AG04450 (cell line): ENCODE results near the gene FERMT3. TPM values are rescaled to one million over a fixed set of nuclear protein-coding genes. Genes with fewer than 3 reads are reported as not detected.

ENCODE experiments used
- CTCF ChIA-PET: fragments of 300-600, 350-600 bp; formaldehyde crosslinking; extraction: SDS; loops from one replicate; lab custom pipeline; 2022; ENCODE audit warnings: antibody characterized with exemption, inconsistent platforms; lab: Charles Lee
- POLR2A ChIA-PET: fragments of 350-600 bp; formaldehyde crosslinking; extraction: SDS; loops from one replicate; lab custom pipeline; 2021; ENCODE audit warnings: antibody characterized with exemption, inconsistent platforms; lab: Yijun Ruan, JAX
- DNase-seq: peaks from one replicate; pipeline ENCODE4 v3.0.0-alpha.2; 2011; ENCODE audit warnings: low read depth, low spot score
- H3K27ac ChIP-seq: one replicate; pipeline ENCODE4 v1.5.1; 2012; ENCODE audit warnings: low read depth, low read length, control low read depth
- H3K27me3 ChIP-seq: one replicate; pipeline ENCODE4 v1.6.0; 2012; ENCODE audit warnings: low read length; ENCODE audit not compliant: control insufficient read depth, insufficient read depth
- H3K4me3 ChIP-seq: 2 replicates; pipeline ENCODE4 v1.5.1; 2011; ENCODE audit warnings: mild to moderate bottlenecking, low read depth, low read length, control low read depth
- H3K9me3 ChIP-seq: 2 replicates; pipeline ENCODE4 v1.5.1; 2012; ENCODE audit warnings: low read length; ENCODE audit not compliant: control insufficient read depth, insufficient read depth
- polyA plus RNA-seq: library from polyadenylated mRNA; depleted of rRNA; stranded (reverse); fragments of >200 nt; gene quantifications from 2 replicates; pipeline ENCODE4 v1.2.3, GENCODE V29; 2011
- TF ChIP-seq, protein P1 (sequence below): IDR thresholded peaks from 2 replicates; pipeline ENCODE4 v1.5.1; 2011; ENCODE audit warnings: low read depth, low read length, control low read depth, inconsistent platforms

FERMT3 gene
- polyA plus RNA-seq, 1 experiment: 0.38 TPM

GRCh38 chr11:64229090-64229743 lies 22.7 kb downstream of the FERMT3 start:
- TF ChIP-seq, protein P1, sequence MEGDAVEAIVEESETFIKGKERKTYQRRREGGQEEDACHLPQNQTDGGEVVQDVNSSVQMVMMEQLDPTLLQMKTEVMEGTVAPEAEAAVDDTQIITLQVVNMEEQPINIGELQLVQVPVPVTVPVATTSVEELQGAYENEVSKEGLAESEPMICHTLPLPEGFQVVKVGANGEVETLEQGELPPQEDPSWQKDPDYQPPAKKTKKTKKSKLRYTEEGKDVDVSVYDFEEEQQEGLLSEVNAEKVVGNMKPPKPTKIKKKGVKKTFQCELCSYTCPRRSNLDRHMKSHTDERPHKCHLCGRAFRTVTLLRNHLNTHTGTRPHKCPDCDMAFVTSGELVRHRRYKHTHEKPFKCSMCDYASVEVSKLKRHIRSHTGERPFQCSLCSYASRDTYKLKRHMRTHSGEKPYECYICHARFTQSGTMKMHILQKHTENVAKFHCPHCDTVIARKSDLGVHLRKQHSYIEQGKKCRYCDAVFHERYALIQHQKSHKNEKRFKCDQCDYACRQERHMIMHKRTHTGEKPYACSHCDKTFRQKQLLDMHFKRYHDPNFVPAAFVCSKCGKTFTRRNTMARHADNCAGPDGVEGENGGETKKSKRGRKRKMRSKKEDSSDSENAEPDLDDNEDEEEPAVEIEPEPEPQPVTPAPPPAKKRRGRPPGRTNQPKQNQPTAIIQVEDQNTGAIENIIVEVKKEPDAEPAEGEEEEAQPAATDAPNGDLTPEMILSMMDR: no peak
- DNase-seq: no peak
- Histone ChIP-seq H3K27ac (no peak overlapping the region), H3K27me3 (no peaks in the 10 kb centered on the region), H3K4me3 (no peak overlapping the region), H3K9me3 (no peaks in the 10 kb centered on the region; the same call in 1 of the 2 replicates)
- ChIA-PET POLR2A (interaction anchor here (0.6 to 0.7 kb wide), 2 partner anchors 56 to 126 kb away, joined by 3 to 4 read pairs; no protein-coding TSS in a partner anchor), CTCF (no interaction called here)

GRCh38 chr11:64229744-64230170 lies 23.2 kb downstream of the FERMT3 start:
- H3K27ac ChIP-seq: no peak overlapping the region
- H3K27me3 ChIP-seq: no peaks in the 10 kb centered on the region
- H3K9me3 ChIP-seq: no peaks in the 10 kb centered on the region; the same call in 1 of the 2 replicates
- H3K4me3 ChIP-seq: peak overlapping the region; percentile 75
- no peak for DNase-seq
- POLR2A ChIA-PET: interaction anchor here (0.7 kb wide), 1 partner anchor 56 kb away, joined by 3 read pairs; no protein-coding TSS in a partner anchor
- CTCF ChIA-PET: no interaction called here
- TF ChIP-seq, protein P1: no peak

DNA sequence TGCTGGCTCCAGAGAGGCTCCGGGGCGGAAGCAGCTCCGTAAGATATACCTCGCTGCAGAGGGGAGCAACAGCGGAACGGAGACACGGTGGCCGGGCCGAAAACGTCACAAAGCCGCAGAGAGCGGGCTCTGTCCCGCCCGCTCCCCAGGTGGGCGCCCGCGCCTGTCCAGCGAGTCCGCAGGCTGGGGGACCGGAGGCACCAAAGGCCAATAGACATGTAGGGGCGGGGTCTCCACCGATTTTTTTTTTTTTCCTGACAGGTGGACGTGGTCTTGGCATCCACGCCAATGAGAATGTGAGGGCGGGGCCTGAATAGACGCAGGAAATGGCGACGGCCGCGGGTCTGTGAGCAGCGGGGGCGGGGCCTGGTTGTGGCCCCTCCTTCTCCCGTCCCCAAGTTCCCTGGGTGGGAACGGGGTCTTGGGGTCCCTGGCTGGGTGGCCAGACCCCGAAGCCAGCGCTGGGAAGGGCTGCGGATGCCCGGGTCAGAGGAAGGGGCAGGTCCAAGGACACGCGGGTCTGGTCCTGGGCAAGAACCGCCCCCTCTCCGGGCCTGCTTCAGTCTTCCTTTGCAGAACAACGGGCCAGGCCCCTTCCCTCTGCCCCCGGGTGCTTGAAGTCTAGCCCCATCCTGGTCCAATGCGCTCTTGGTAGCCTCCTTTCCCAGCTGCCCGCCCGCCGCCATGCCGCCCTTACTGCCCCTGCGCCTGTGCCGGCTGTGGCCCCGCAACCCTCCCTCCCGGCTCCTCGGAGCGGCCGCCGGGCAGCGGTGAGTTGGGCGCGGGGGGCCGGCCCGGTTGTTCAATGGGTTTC lies 23.9 kb downstream of the FERMT3 start, which contains the start of gene DNAJC4:
DNAJC4 (plus strand) TSS at position 378 of the 814 bp plus-strand sequence; CDS start at position 685, 307 bp downstream.
- H3K27me3 ChIP-seq: no peaks in the 10 kb centered on the region
- DNase-seq: peak; percentile 43
- peak within 1 kb of the TSS; percentile 47 for H3K27ac ChIP-seq
- POLR2A ChIA-PET: interaction anchor here (0.7 kb wide), 1 partner anchor 41 kb away, joined by 4 read pairs; no protein-coding TSS in a partner anchor
- no peaks in the 10 kb centered on the region; the same call in 1 of the 2 replicates for H3K9me3 ChIP-seq
- TF ChIP-seq, protein P1: no peak
- CTCF ChIA-PET: no interaction called here
- peak within 1 kb of the TSS; percentile 75 for H3K4me3 ChIP-seq

DNA sequence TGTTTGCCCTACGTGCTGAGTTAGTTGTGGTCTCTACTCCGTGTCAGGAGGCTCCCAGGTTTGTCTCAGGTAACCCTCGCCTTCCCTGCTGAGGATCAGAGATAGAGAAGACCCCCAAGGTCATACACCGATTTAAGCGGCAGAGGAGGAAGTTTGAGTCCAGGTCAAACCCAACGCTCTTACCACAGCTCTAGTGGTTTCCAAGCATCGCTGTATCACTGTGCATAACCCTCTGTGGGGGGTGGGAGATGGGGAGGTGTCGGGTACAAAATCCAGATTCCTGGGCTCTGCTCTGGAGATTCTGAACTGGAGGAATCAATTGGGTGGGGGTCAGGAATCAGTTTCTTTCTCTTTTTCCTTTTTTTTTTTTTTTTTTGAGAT lies 24.5 kb downstream of the FERMT3 start:
- CTCF ChIA-PET: no interaction called here

More for the DNA sequence above, 24.5 kb downstream of the FERMT3 start:
- DNase-seq: no peak
- POLR2A ChIA-PET: interaction anchor here (0.7 to 1.4 kb wide), 2 partner anchors 10 to 40 kb away, joined by 4 read pairs; partner anchors contain the start of gene FKBP2
- TF ChIP-seq, protein P1: no peak
- H3K27me3 ChIP-seq: no peaks in the 10 kb centered on the region
- H3K27ac ChIP-seq: no peak overlapping the region
- peak overlapping the region; percentile 75 for H3K4me3 ChIP-seq
- H3K9me3 ChIP-seq: no peaks in the 10 kb centered on the region; the same call in 1 of the 2 replicates
